Loucy (cell line): ENCODE measurements around the gene SIGLEC11.

ENCODE experiments used
- EZH2phosphoT487 ChIP-seq: fragments of 200-600 bp; IDR thresholded peaks from 2 replicates; pipeline ENCODE4 v1.6.1; 2018; ENCODE audit warnings: antibody characterized with exemption, mild to moderate bottlenecking, moderate library complexity, borderline replicate concordance
- TF ChIP-seq, protein P1 (sequence below): fragments of 200-600 bp; sonication (generic); conservative IDR thresholded peaks from 2 replicates; pipeline ENCODE4 v1.5.1; 2014; ENCODE audit warnings: mild to moderate bottlenecking, antibody characterized with exemption, low read length

DNA sequence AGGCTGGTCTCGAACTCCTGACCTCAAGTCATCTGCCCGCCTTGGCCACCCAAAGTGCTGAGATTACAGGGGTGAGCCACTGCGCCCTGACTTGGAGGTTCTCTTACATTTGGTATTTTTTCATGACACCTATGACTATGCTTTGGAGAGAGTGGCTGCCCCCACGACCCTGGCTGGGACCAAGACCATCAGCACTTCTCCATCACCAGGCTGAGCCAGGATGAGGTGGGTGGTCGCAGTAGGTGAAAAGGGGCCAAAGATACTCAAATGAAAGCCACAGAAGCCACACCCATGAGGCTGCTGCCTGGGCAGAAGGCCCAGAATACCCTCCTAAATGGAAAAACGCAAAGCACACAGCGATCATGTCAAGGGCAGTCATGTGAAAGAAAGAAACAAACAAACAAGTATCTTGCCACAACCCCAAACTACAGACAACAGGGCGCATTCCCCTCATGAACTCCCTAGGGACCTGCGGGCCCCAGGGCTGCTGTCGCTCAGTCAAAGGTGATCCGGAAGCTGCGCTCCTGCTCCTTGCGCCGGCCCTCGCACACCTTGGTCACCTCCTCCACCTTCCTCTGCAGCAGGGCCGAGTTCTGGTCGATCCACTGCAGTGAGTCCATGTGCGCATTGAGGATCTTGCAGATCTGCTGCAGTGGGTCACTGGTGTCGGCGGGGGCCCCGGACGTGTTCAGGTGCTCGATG lies 53.1 kb downstream of the SIGLEC11 start:
- TF ChIP-seq, protein P1, sequence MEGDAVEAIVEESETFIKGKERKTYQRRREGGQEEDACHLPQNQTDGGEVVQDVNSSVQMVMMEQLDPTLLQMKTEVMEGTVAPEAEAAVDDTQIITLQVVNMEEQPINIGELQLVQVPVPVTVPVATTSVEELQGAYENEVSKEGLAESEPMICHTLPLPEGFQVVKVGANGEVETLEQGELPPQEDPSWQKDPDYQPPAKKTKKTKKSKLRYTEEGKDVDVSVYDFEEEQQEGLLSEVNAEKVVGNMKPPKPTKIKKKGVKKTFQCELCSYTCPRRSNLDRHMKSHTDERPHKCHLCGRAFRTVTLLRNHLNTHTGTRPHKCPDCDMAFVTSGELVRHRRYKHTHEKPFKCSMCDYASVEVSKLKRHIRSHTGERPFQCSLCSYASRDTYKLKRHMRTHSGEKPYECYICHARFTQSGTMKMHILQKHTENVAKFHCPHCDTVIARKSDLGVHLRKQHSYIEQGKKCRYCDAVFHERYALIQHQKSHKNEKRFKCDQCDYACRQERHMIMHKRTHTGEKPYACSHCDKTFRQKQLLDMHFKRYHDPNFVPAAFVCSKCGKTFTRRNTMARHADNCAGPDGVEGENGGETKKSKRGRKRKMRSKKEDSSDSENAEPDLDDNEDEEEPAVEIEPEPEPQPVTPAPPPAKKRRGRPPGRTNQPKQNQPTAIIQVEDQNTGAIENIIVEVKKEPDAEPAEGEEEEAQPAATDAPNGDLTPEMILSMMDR = no peak
- no peak for TF ChIP-seq EZH2phosphoT487
